Transverse colon (tissue), 4 donors: ENCODE data around the gene OSM. TPM values are rescaled to one million over a fixed set of nuclear protein-coding genes. Genes with fewer than 3 reads are reported as not detected.
"Not testable (repeated sequence)": the region's sequence is repeated elsewhere in the genome, so short reads cannot be mapped to it uniquely, and the experiment has no call there.

Experiments used
- DNase-seq: peaks from one replicate; pipeline ENCODE4 v3.0.0-alpha.2; 2019
- H3K27ac ChIP-seq, 4 donors: fragments of 200-600 bp; sonication (generic); 2 replicates each; pipeline ENCODE4 v1.5.1; 2016 to 2018; ENCODE audit warnings: inconsistent platforms in 4 of 4
- H3K27me3 ChIP-seq: fragments of 200-600 bp; sonication (generic); 2 replicates; pipeline ENCODE4 v1.5.1; 2017; ENCODE audit warnings: inconsistent platforms
- H3K36me3 ChIP-seq, 4 donors: fragments of 200-600 bp; sonication (generic); 2 replicates each; pipeline ENCODE4 v1.5.1; 2017 to 2019; ENCODE audit warnings: inconsistent platforms in 4 of 4
- H3K4me1 ChIP-seq, 4 donors: fragments of 200-600 bp; sonication (generic); 2 replicates each; pipeline ENCODE4 v1.5.1; 2017 to 2020; ENCODE audit warnings: inconsistent platforms in 4 of 4
- H3K4me3 ChIP-seq, 4 donors: fragments of 200-600 bp; sonication (generic); 1 replicate in 1 of 4; 2 replicates in 3 of 4; pipeline versions ENCODE4 v1.5.1 to v1.6.1; 2017 to 2019; ENCODE audit warnings: inconsistent platforms in 4 of 4
- H3K9me3 ChIP-seq, 2 donors: fragments of 200-600 bp; sonication (generic); 2 replicates each; pipeline ENCODE4 v1.5.1; 2017 to 2019; ENCODE audit warnings: inconsistent platforms in 2 of 2
- CTCF ChIP-seq, 5 experiments: fragments of 200-600 bp in 3 of 5; fragments of 450-650 bp in 2 of 5; sonication (generic) in 3 of 5; IDR thresholded peaks; 1 replicate in 2 of 5; 2 replicates in 3 of 5; pipeline ENCODE4 v1.5.1; 2016 to 2017; ENCODE audit warnings: antibody characterized with exemption in 5 of 5, inconsistent platforms in 3 of 5, mild to moderate bottlenecking in 2 of 5, moderate library complexity in 1 of 5
- EP300 ChIP-seq: sonication (generic); formaldehyde crosslinking; IDR thresholded peaks from one replicate; pipeline ENCODE4 v1.6.1; 2017; ENCODE audit warnings: antibody characterized with exemption, low read depth
- POLR2A ChIP-seq: fragments of 450-650 bp; IDR thresholded peaks from one replicate; pipeline ENCODE4 v1.6.1; 2016; ENCODE audit warnings: antibody characterized with exemption, mild to moderate bottlenecking, moderate library complexity
- POLR2AphosphoS5 ChIP-seq, 3 donors: sonication (generic); formaldehyde crosslinking; IDR thresholded peaks; one replicate each; pipeline ENCODE4 v1.6.1; 2016; ENCODE audit warnings: antibody characterized with exemption in 3 of 3
- WGBS, 2 donors: methylation state at CpG; one replicate each; pipeline ENCODE4 v1.1.5; 2018; ENCODE audit warnings: low coverage in 1 of 2; 5-methylcytosine and 5-hydroxymethylcytosine counted together
- in situ Hi-C, 4 donors: fragments of 200-750 bp; cut with MboI; loops; one replicate each; pipeline versions ENCODE4 v1.15.0 to v1.15.1; 2017; ENCODE audit warnings: low sequenced_read_pairs in 3 of 4, low pct_ligation_motif_present in 1 of 4, low pct_unique_long_range_greater_than_20kb in 1 of 4
- intact Hi-C: fragments of 100-400 bp; cut with DNase I; formaldehyde crosslinking; loops from one replicate; pipeline ENCODE4 v1.15.1; 2023; ENCODE audit warnings: low total_unique reads
- total RNA-seq, 4 donors: library from RNA; depleted of rRNA; stranded (reverse); fragments of >200 nt; gene quantifications; one replicate each; pipeline ENCODE4 v1.1.0, GENCODE V29; 2016

Gene OSM
- total RNA-seq, 4 donors from 2014 or later, result not detected

- no peak overlapping the region for H3K27ac ChIP-seq
- peaks cover 11% of the 10 kb centered on the region for H3K27me3 ChIP-seq
- no peaks in the 10 kb centered on the region for H3K36me3 ChIP-seq
- no peak for DNase-seq
- in situ Hi-C loops, result no loop called here
- intact Hi-C loops, result no loop called here
- no peak for TF ChIP-seq POLR2AphosphoS5 (IDR thresholded peaks at IDR 0.05)
- no peak for TF ChIP-seq POLR2A
- TF ChIP-seq EP300, result no peak
- TF ChIP-seq CTCF (IDR thresholded peaks at IDR 0.05), result no peak
- H3K4me3 ChIP-seq, result no peak overlapping the region
- H3K4me1 ChIP-seq, result no peaks in the 10 kb centered on the region
- H3K9me3 ChIP-seq, result no peaks in the 10 kb centered on the region
Observed at GRCh38 chr22:30219668-30220278, 46.9 kb downstream of the OSM start.

GRCh38 chr22:30219049-30219654 lies 47.5 kb downstream of the OSM start:
- no peak for DNase-seq
- Histone ChIP-seq H3K27ac (no peak overlapping the region), H3K36me3 (no peaks in the 10 kb centered on the region), H3K4me1 (no peaks in the 10 kb centered on the region), H3K4me3 (no peak overlapping the region), H3K27me3 (peaks cover 11% of the 10 kb centered on the region), H3K9me3 (no peaks in the 10 kb centered on the region)
- WGBS, 2 donors, result 70 to 71% methylated on average over 7 to 8 of the region's 8 CpGs
- TF ChIP-seq EP300 (no peak), POLR2AphosphoS5 (IDR thresholded peaks at IDR 0.05) (no peak), POLR2A (no peak)
- intact Hi-C loops, result no loop called here
- in situ Hi-C loops, result no loop called here

GRCh38 chr22:30217698-30218560 lies 48.7 kb downstream of the OSM start:
- no peaks in the 10 kb centered on the region for H3K9me3 ChIP-seq
- no peak overlapping the region for H3K4me3 ChIP-seq
- no peak for DNase-seq
- H3K27ac ChIP-seq, result no peak overlapping the region
- TF ChIP-seq EP300, result no peak
- TF ChIP-seq POLR2AphosphoS5 (IDR thresholded peaks at IDR 0.05), result no peak
- no peak for TF ChIP-seq CTCF (IDR thresholded peaks at IDR 0.05)
- TF ChIP-seq POLR2A, result no peak
- in situ Hi-C loops (no loop called here), intact Hi-C loops (no loop called here)
- WGBS, 2 donors, result 78 to 100% methylated on average over 1 to 23 of the region's 23 CpGs
- peaks cover 11% of the 10 kb centered on the region for H3K27me3 ChIP-seq
- no peaks in the 10 kb centered on the region for H3K36me3 ChIP-seq
- H3K4me1 ChIP-seq, result no peaks in the 10 kb centered on the region

GRCh38 chr22:30216710-30217109 lies 49.9 kb downstream of the OSM start:
- peaks cover 11% of the 10 kb centered on the region for H3K27me3 ChIP-seq
- no peak overlapping the region for H3K4me3 ChIP-seq
- TF ChIP-seq POLR2A, result no peak
- TF ChIP-seq CTCF (IDR thresholded peaks at IDR 0.05), result no peak
- no peak for TF ChIP-seq EP300
- no peak for TF ChIP-seq POLR2AphosphoS5 (IDR thresholded peaks at IDR 0.05)
- in situ Hi-C loops, result no loop called here
- H3K36me3 ChIP-seq, result no peaks in the 10 kb centered on the region
- intact Hi-C loops, result no loop called here
- H3K9me3 ChIP-seq, result no peaks in the 10 kb centered on the region
- H3K4me1 ChIP-seq, result no peaks in the 10 kb centered on the region
- WGBS, 2 donors, result 79% methylated on average over 10 of the region's 10 CpGs; no CpG with 5 or more reads in 1 of the 2 donors
- DNase-seq, result no peak
- H3K27ac ChIP-seq, result no peak overlapping the region

GRCh38 chr22:30216272-30216671 lies 50.4 kb downstream of the OSM start:
- H3K4me3 ChIP-seq, H3K4me1 ChIP-seq, H3K27ac ChIP-seq, intact Hi-C loops, DNase-seq, H3K27me3 ChIP-seq, in situ Hi-C loops, H3K9me3 ChIP-seq, H3K36me3 ChIP-seq: not testable (repeated sequence)
- WGBS, 2 donors, result 86 to 92% methylated on average over 1 to 3 of the region's 3 CpGs
